NCI-H2107 (cell line): ENCODE measurements around the gene CT47C1.
A peak's percentile ranks its signal among the peaks of the same experiment; 100 is the strongest.

Experiments
- DNase-seq: peaks from one replicate; lab custom pipeline; 2025; lab: John Stamatoyannopoulos, UW

Gene CT47C1

GRCh38 chrX:119073911-119074310, 1.1 kb downstream of the CT47C1 start:
- DNase-seq = no peak

GRCh38 chrX:119075270-119076025, 2.7 kb downstream of the CT47C1 start:
- no peak for DNase-seq

- DNase-seq = no peak
Observed at GRCh38 chrX:119082278-119082677, 9.5 kb downstream of the CT47C1 start.

- no peak for DNase-seq
Observed at GRCh38 chrX:119084766-119085165, 12.0 kb downstream of the CT47C1 start.

GRCh38 chrX:119087121-119087520, 14.3 kb downstream of the CT47C1 start:
- no peak for DNase-seq

GRCh38 chrX:119089619-119090018, 16.8 kb downstream of the CT47C1 start:
- DNase-seq = no peak

- no peak for DNase-seq
Observed at GRCh38 chrX:119090627-119091026, 17.8 kb downstream of the CT47C1 start.

GRCh38 chrX:119093991-119094735, 21.4 kb downstream of the CT47C1 start:
- no peak for DNase-seq

- no peak for DNase-seq
Observed at GRCh38 chrX:119094819-119095218, 22.0 kb downstream of the CT47C1 start.

- no peak for DNase-seq
Observed at GRCh38 chrX:119095936-119096335, 23.1 kb downstream of the CT47C1 start.

GRCh38 chrX:119101168-119101567, 28.4 kb downstream of the CT47C1 start:
- no peak for DNase-seq

- DNase-seq = no peak
Observed at GRCh38 chrX:119105826-119106225, 33.0 kb downstream of the CT47C1 start.

- no peak for DNase-seq
Observed at GRCh38 chrX:119107206-119107605, 34.4 kb downstream of the CT47C1 start.

- DNase-seq = peak; percentile 1
Observed at GRCh38 chrX:119118780-119119395, 46.1 kb downstream of the CT47C1 start.

- DNase-seq = no peak
Observed at GRCh38 chrX:119121341-119121740, 48.5 kb downstream of the CT47C1 start.
